Panc1 (cell line): ENCODE results near the gene CATSPERE. TPM values are rescaled to one million over a fixed set of nuclear protein-coding genes. Genes with fewer than 3 reads are reported as not detected.

Experiments
- ATAC-seq: fragments of 200-7000 bp; cut with Tn5 transposase; 2 replicates; pipeline ENCODE4 v1.9.1; 2020; ENCODE audit warnings: mild to moderate bottlenecking, moderate library complexity
- BruUV-seq: library from RNA; stranded (reverse); fragments of 400-500 nt; replicated peaks from 2 replicates; lab custom pipeline; 2021; lab: Mats Ljungman, UMichigan
- CTCF ChIA-PET: fragments of 300-600 bp; sonication (Branson Sonifier 250); formaldehyde crosslinking; loops from one replicate; lab custom pipeline; 2022; ENCODE audit warnings: antibody characterized with exemption; lab: Charles Lee
- POLR2A ChIA-PET: fragments of 300-600 bp; sonication (Branson Sonifier 250); formaldehyde crosslinking; loops from one replicate; lab custom pipeline; 2022; ENCODE audit warnings: antibody characterized with exemption; lab: Charles Lee
- DNase-seq: peaks from one replicate; pipeline ENCODE4 v3.0.0-alpha.2; 2010; ENCODE audit warnings: low read depth, low spot score
- H3K27ac ChIP-seq: 2 replicates; pipeline ENCODE4 v1.5.1; 2011; ENCODE audit warnings: mild to moderate bottlenecking, low read length, inconsistent platforms
- H3K27me3 ChIP-seq: fragments of 200-500 bp; sonication (Bioruptor generic); 2 replicates; pipeline ENCODE4 v1.6.0; 2014; ENCODE audit warnings: low read length, inconsistent platforms; ENCODE audit not compliant: control insufficient read depth, insufficient read depth
- H3K36me3 ChIP-seq: fragments of 200-500 bp; sonication (Bioruptor generic); 2 replicates; pipeline ENCODE4 v1.5.1; 2014; ENCODE audit warnings: inconsistent platforms, mild to moderate bottlenecking, low read length, moderate library complexity; ENCODE audit not compliant: control insufficient read depth, insufficient read depth
- H3K4me1 ChIP-seq: 2 replicates; pipeline ENCODE4 v1.5.1; 2011; ENCODE audit warnings: inconsistent platforms, mild to moderate bottlenecking, low read length, moderate library complexity; ENCODE audit not compliant: control insufficient read depth, insufficient read depth
- H3K4me3 ChIP-seq, 2 experiments: 2 replicates each; pipeline ENCODE4 v1.5.1; 2011 to 2012; ENCODE audit warnings: low read depth in 2 of 2, low read length in 2 of 2, mild to moderate bottlenecking in 2 of 2, inconsistent platforms in 1 of 2, moderate library complexity in 1 of 2
- H3K9me3 ChIP-seq: fragments of 200-500 bp; sonication (Bioruptor generic); 2 replicates; pipeline ENCODE4 v1.5.1; 2014; ENCODE audit warnings: low read depth, mild to moderate bottlenecking, inconsistent platforms, low read length, moderate library complexity; ENCODE audit not compliant: control insufficient read depth, insufficient read depth
- POLR2AphosphoS5 ChIP-seq: IDR thresholded peaks from 2 replicates; pipeline ENCODE4 v1.6.1; 2012; ENCODE audit warnings: mild to moderate bottlenecking, low read depth, low read length, moderate library complexity
- REST ChIP-seq, 2 experiments: IDR thresholded peaks; 2 replicates each; pipeline ENCODE4 v1.6.1; 2011 to 2012; ENCODE audit warnings: low read depth in 2 of 2, control low read depth in 1 of 2, low read length in 1 of 2, mild to moderate bottlenecking in 1 of 2, moderate library complexity in 1 of 2; ENCODE audit not compliant: insufficient read depth in 1 of 2
- SIN3A ChIP-seq: IDR thresholded peaks from 2 replicates; pipeline ENCODE4 v1.6.1; 2012; ENCODE audit warnings: low read depth, mild to moderate bottlenecking, low read length, moderate library complexity, borderline replicate concordance; ENCODE audit not compliant: insufficient read depth
- TCF7L2 ChIP-seq: IDR thresholded peaks from 2 replicates; pipeline ENCODE4 v1.6.1; 2011; ENCODE audit warnings: mild to moderate bottlenecking, low read depth, low read length, inconsistent platforms
- in situ Hi-C: cut with HindIII; loops from 2 replicates; pipeline ENCODE4 v1.10.0; 2016; ENCODE audit warnings: low sequenced_read_pairs, low pct_unique_long_range_greater_than_20kb
- intact Hi-C: fragments of 100-400 bp; cut with micrococcal nuclease; formaldehyde crosslinking; loops from one replicate; pipeline ENCODE4 v1.10.0; 2022; ENCODE audit not compliant: unreplicated experiment
- total RNA-seq: library from RNA; stranded (reverse); gene quantifications from one replicate; pipeline ENCODE4 v1.2.1, GENCODE V29; 2021; ENCODE audit not compliant: unreplicated experiment
- TF ChIP-seq, protein P1 (sequence below): fragments of 450-650 bp; IDR thresholded peaks from 2 replicates; pipeline ENCODE4 v1.5.1; 2017; ENCODE audit warnings: mild to moderate bottlenecking

CATSPERE gene
- total RNA-seq, 1 experiment from 2014 or later = 0.31 TPM

DNA sequence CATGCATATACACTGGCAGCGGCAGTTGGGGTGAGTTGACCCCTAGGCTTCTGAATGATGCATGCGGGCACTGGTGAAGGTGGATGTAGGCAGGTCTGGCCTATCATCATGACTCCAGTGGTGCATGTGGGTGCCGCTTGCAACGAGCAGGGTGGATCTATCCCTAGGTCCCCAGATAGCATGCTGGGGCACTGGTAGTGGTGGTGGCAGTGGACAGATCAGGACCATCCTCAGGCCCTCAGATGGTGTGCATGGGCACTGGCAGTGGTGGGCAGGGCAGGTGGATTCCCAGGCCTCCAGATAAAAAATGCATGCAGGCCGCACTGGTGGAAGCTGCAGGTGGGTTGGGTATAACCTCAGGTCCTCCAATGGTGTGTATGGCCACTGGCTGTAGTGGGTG lies 52.4 kb downstream of the CATSPERE start:
- ChIA-PET POLR2A (no interaction called here), CTCF (no interaction called here)
- Histone ChIP-seq H3K4me1 (no peaks in the 10 kb centered on the region), H3K27me3 (no peaks in the 10 kb centered on the region), H3K4me3 (no peak overlapping the region), H3K36me3 (no peaks in the 10 kb centered on the region), H3K9me3 (peaks cover 6% of the 10 kb centered on the region; the same call in 1 of the 2 replicates), H3K27ac (no peak overlapping the region)
- no TSS peak for BruUV-seq
- in situ Hi-C loops (no loop called here), intact Hi-C loops (no loop called here)
- no peak for ATAC-seq
- no peak for TF ChIP-seq POLR2AphosphoS5
- TF ChIP-seq, protein P1, sequence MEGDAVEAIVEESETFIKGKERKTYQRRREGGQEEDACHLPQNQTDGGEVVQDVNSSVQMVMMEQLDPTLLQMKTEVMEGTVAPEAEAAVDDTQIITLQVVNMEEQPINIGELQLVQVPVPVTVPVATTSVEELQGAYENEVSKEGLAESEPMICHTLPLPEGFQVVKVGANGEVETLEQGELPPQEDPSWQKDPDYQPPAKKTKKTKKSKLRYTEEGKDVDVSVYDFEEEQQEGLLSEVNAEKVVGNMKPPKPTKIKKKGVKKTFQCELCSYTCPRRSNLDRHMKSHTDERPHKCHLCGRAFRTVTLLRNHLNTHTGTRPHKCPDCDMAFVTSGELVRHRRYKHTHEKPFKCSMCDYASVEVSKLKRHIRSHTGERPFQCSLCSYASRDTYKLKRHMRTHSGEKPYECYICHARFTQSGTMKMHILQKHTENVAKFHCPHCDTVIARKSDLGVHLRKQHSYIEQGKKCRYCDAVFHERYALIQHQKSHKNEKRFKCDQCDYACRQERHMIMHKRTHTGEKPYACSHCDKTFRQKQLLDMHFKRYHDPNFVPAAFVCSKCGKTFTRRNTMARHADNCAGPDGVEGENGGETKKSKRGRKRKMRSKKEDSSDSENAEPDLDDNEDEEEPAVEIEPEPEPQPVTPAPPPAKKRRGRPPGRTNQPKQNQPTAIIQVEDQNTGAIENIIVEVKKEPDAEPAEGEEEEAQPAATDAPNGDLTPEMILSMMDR = no peak
- DNase-seq = no peak

- DNase-seq = no peak
- CTCF ChIA-PET = no interaction called here
- Histone ChIP-seq H3K36me3 (no peaks in the 10 kb centered on the region), H3K27me3 (no peaks in the 10 kb centered on the region), H3K4me1 (no peaks in the 10 kb centered on the region), H3K9me3 (peaks cover 6% of the 10 kb centered on the region; the same call in 1 of the 2 replicates), H3K4me3 (no peak overlapping the region), H3K27ac (no peak overlapping the region)
- POLR2A ChIA-PET = no interaction called here
- intact Hi-C loops = no loop called here
- in situ Hi-C loops = no loop called here
- TF ChIP-seq POLR2AphosphoS5 (no peak), SIN3A (no peak), TCF7L2 (no peak), REST (IDR thresholded peaks at IDR 0.05; ENCODE audit: insufficient read depth in 1 of 2, low read depth in 2 of 2, low read length in 1 of 2) (no peak)
- TF ChIP-seq, protein P1 = no peak
- ATAC-seq = no peak
- BruUV-seq = no TSS peak
Observed at GRCh38 chr1:244515680-244516079, 54.6 kb downstream of the CATSPERE start.
